SH-SY5Y (cell line): ENCODE data around the gene LACTB.

ENCODE experiments used
- GATA2 ChIP-seq: IDR thresholded peaks from 2 replicates; pipeline ENCODE4 v1.6.1; 2011; ENCODE audit warnings: mild to moderate bottlenecking, low read depth, low read length
- GATA3 ChIP-seq: IDR thresholded peaks from 2 replicates; pipeline ENCODE4 v1.6.1; 2011; ENCODE audit warnings: low read depth, mild to moderate bottlenecking, low read length, moderate library complexity

GRCh38 chr15:63080634-63081250 lies 40.9 kb upstream of the LACTB start:
- TF ChIP-seq GATA3 (no peak), GATA2 (no peak)
